Ishikawa (cell line): ENCODE results near the gene RASGRP4.

Experiments used
- CEBPB ChIP-seq: IDR thresholded peaks from 2 replicates; pipeline ENCODE4 v1.6.1; 2012
- CREB1 ChIP-seq: IDR thresholded peaks from 2 replicates; pipeline ENCODE4 v1.6.1; 2012; ENCODE audit warnings: low read depth
- EGR1 ChIP-seq: IDR thresholded peaks from 2 replicates; pipeline ENCODE4 v1.6.1; 2012
- EP300 ChIP-seq: IDR thresholded peaks from 2 replicates; pipeline ENCODE4 v1.6.1; 2012; ENCODE audit warnings: borderline replicate concordance
- FOXM1 ChIP-seq: IDR thresholded peaks from 2 replicates; pipeline ENCODE4 v1.6.1; 2012; ENCODE audit warnings: low read depth, borderline replicate concordance
- MAX ChIP-seq: IDR thresholded peaks from 2 replicates; pipeline ENCODE4 v1.6.1; 2012
- NFIC ChIP-seq: IDR thresholded peaks from 2 replicates; pipeline ENCODE4 v1.6.1; 2012
- RAD21 ChIP-seq: IDR thresholded peaks from 2 replicates; pipeline ENCODE4 v1.6.1; 2012; ENCODE audit warnings: low read depth
- REST ChIP-seq: IDR thresholded peaks from 2 replicates; pipeline ENCODE4 v1.6.1; 2012; ENCODE audit warnings: low read depth, mild to moderate bottlenecking
- TAF1 ChIP-seq: IDR thresholded peaks from 2 replicates; pipeline ENCODE4 v1.6.1; 2012; ENCODE audit warnings: low read depth, mild to moderate bottlenecking
- TCF12 ChIP-seq: IDR thresholded peaks from 2 replicates; pipeline ENCODE4 v1.6.1; 2012; ENCODE audit warnings: low read depth
- TEAD4 ChIP-seq: IDR thresholded peaks from 2 replicates; pipeline ENCODE4 v1.6.1; 2012
- USF1 ChIP-seq: IDR thresholded peaks from 2 replicates; pipeline ENCODE4 v1.6.1; 2012
- YY1 ChIP-seq: IDR thresholded peaks from 2 replicates; pipeline ENCODE4 v1.6.1; 2012; ENCODE audit warnings: low read depth
- ZBTB7A ChIP-seq: IDR thresholded peaks from 2 replicates; pipeline ENCODE4 v1.6.1; 2012; ENCODE audit warnings: low read depth

The RASGRP4 gene

GRCh38 chr19:38463365-38463764 is 37.3 kb upstream of the RASGRP4 start:
- TF ChIP-seq CREB1 (no peak), CEBPB (no peak), ZBTB7A (no peak), RAD21 (no peak)

- TF ChIP-seq YY1, result no peak
- no peak for TF ChIP-seq TCF12
- no peak for TF ChIP-seq CEBPB
- no peak for TF ChIP-seq FOXM1
- TF ChIP-seq MAX, result no peak
Measured at GRCh38 chr19:38458991-38459390, 33.0 kb upstream of the RASGRP4 start.

- TF ChIP-seq FOXM1 (no peak), CREB1 (no peak), REST (no peak), EGR1 (no peak), CEBPB (no peak), MAX (no peak), RAD21 (no peak), TEAD4 (no peak), NFIC (no peak), TCF12 (no peak), YY1 (no peak), EP300 (no peak), TAF1 (no peak)
Measured at GRCh38 chr19:38457690-38458405, 31.8 kb upstream of the RASGRP4 start.

GRCh38 chr19:38457202-38457601 is 31.2 kb upstream of the RASGRP4 start:
- TF ChIP-seq RAD21 (no peak), MAX (no peak), REST (no peak), CREB1 (no peak), NFIC (no peak), CEBPB (no peak), ZBTB7A (no peak), TEAD4 (no peak), USF1 (no peak), YY1 (no peak), EGR1 (no peak), FOXM1 (no peak), TCF12 (no peak), TAF1 (no peak), EP300 (no peak)

- TF ChIP-seq RAD21, result no peak
- TF ChIP-seq YY1, result no peak
- TF ChIP-seq TEAD4, result no peak
- TF ChIP-seq EP300, result no peak
- 0 out of 2 replicates have a peak, but pooled peaks have one; percentile 49 for TF ChIP-seq ZBTB7A
- peak; percentile 96 for TF ChIP-seq REST
- TF ChIP-seq TAF1, result no peak
- TF ChIP-seq EGR1, result no peak
- TF ChIP-seq MAX, result no peak
Measured at GRCh38 chr19:38455031-38455430, 29.0 kb upstream of the RASGRP4 start.
